SK-N-SH (cell line): ENCODE data around the gene RASGRF1. TPM values are rescaled to one million over a fixed set of nuclear protein-coding genes. Genes with fewer than 3 reads are reported as not detected.

Experiments
- CTCF ChIA-PET: fragments of 300-600, 350-600 bp; formaldehyde crosslinking; extraction: SDS; loops from one replicate; lab custom pipeline; 2021; lab: Yijun Ruan, JAX
- POLR2A ChIA-PET: fragments of 350-600 bp; sonication (Branson Sonifier 250); formaldehyde crosslinking; extraction: SDS; loops from one replicate; lab custom pipeline; 2020; ENCODE audit warnings: antibody characterized with exemption, inconsistent platforms; lab: Yijun Ruan, JAX
- DNase-seq: peaks from one replicate; pipeline ENCODE4 v3.0.0; 2012
- H2AFZ ChIP-seq: fragments of 200-600 bp; sonication (generic); 2 replicates; pipeline ENCODE4 v1.8.1; 2016; ENCODE audit warnings: antibody characterized with exemption, mild to moderate bottlenecking, low read depth
- H3F3A ChIP-seq: fragments of 200-600 bp; sonication (generic); replicated peaks from 2 replicates; pipeline ENCODE3; 2016; ENCODE audit warnings: antibody characterized with exemption, mild to moderate bottlenecking; ENCODE audit not compliant: insufficient read depth
- H3K27ac ChIP-seq, 2 experiments: fragments of 200-500 bp in 1 of 2; fragments of 200-600 bp in 1 of 2; sonication (Bioruptor generic) in 1 of 2; sonication (generic), shearing (Covaris generic) in 1 of 2; 2 replicates each; pipeline versions ENCODE4 v1.5.1 to v1.6.1; 2014 to 2016; ENCODE audit warnings: low read depth in 2 of 2, inconsistent platforms in 1 of 2, low read length in 1 of 2, mild to moderate bottlenecking in 1 of 2, mixed read lengths in 1 of 2
- H3K27me3 ChIP-seq: fragments of 200-600 bp; sonication (generic), shearing (Covaris generic); 2 replicates; pipeline ENCODE4 v1.6.1; 2016; ENCODE audit warnings: mixed run types; ENCODE audit not compliant: insufficient read depth
- H3K36me3 ChIP-seq, 2 experiments: fragments of 200-500 bp in 1 of 2; fragments of 200-600 bp in 1 of 2; sonication (Bioruptor generic) in 1 of 2; sonication (generic) in 1 of 2; replicated peaks in 1 of 2; 2 replicates each; pipeline versions ENCODE3 to v1.5.1; 2014 to 2016; ENCODE audit warnings: low read length in 1 of 2, mild to moderate bottlenecking in 1 of 2; ENCODE audit not compliant: insufficient read depth in 2 of 2, control insufficient read depth in 1 of 2
- H3K4me1 ChIP-seq, 2 experiments: fragments of 200-500 bp in 1 of 2; fragments of 200-600 bp in 1 of 2; sonication (Bioruptor generic) in 1 of 2; sonication (generic), shearing (Covaris generic) in 1 of 2; 2 replicates each; pipeline versions ENCODE4 v1.5.1 to v1.6.1; 2014 to 2016; ENCODE audit warnings: low read depth in 1 of 2, low read length in 1 of 2, mixed run types in 1 of 2; ENCODE audit not compliant: insufficient read depth in 2 of 2, control insufficient read depth in 1 of 2
- H3K4me2 ChIP-seq: fragments of 200-600 bp; sonication (generic), shearing (Covaris generic); 2 replicates; pipeline ENCODE4 v1.6.1; 2017; ENCODE audit warnings: mixed run types
- H3K4me3 ChIP-seq, 2 experiments: fragments of 200-500 bp in 1 of 2; fragments of 200-600 bp in 1 of 2; sonication (Bioruptor generic) in 1 of 2; sonication (generic), shearing (Covaris generic) in 1 of 2; 2 replicates each; pipeline versions ENCODE4 v1.5.1 to v1.8.1; 2014 to 2016; ENCODE audit warnings: low read depth in 2 of 2, inconsistent platforms in 1 of 2, low read length in 1 of 2, mild to moderate bottlenecking in 1 of 2, mixed read lengths in 1 of 2, moderate library complexity in 1 of 2
- H3K79me2 ChIP-seq: fragments of 200-600 bp; sonication (generic); 2 replicates; pipeline ENCODE4 v1.8.1; 2017; ENCODE audit warnings: mild to moderate bottlenecking; ENCODE audit not compliant: insufficient read depth
- H3K9ac ChIP-seq: fragments of 200-600 bp; sonication (generic); 2 replicates; pipeline ENCODE4 v1.6.1; 2017; ENCODE audit warnings: mixed run types
- H3K9me2 ChIP-seq: fragments of 200-600 bp; sonication (generic); 2 replicates; pipeline ENCODE4 v1.6.1; 2017; ENCODE audit warnings: mixed run types
- H3K9me3 ChIP-seq: fragments of 200-600 bp; sonication (generic); 2 replicates; pipeline ENCODE4 v1.6.1; 2017; ENCODE audit warnings: mixed run types, mild to moderate bottlenecking, moderate library complexity
- H4K20me1 ChIP-seq: fragments of 200-600 bp; sonication (generic); 2 replicates; pipeline ENCODE4 v1.6.1; 2017; ENCODE audit warnings: mild to moderate bottlenecking, mixed run types; ENCODE audit not compliant: insufficient read depth
- CHD2 ChIP-seq: fragments of 150-350 bp; IDR thresholded peaks from 2 replicates; pipeline ENCODE4 v1.6.1; 2018; ENCODE audit warnings: low read length; ENCODE audit not compliant: partially characterized antibody
- CTCF ChIP-seq: fragments of 200-600 bp; sonication (generic); IDR thresholded peaks from 2 replicates; pipeline ENCODE4 v1.6.1; 2017; ENCODE audit warnings: antibody characterized with exemption, mild to moderate bottlenecking, moderate library complexity
- ELF1 ChIP-seq: IDR thresholded peaks from 2 replicates; pipeline ENCODE4 v1.4.0; 2012
- FOSL2 ChIP-seq: IDR thresholded peaks from 2 replicates; pipeline ENCODE4 v1.4.0; 2012; ENCODE audit warnings: low read depth, mild to moderate bottlenecking, moderate library complexity, borderline replicate concordance
- FOXJ3 ChIP-seq: sonication (generic); formaldehyde crosslinking; IDR thresholded peaks from 2 replicates; pipeline ENCODE4 v1.5.1; 2020; ENCODE audit warnings: mild to moderate bottlenecking, missing genetic modification reagents
- GABPA ChIP-seq: IDR thresholded peaks from 2 replicates; pipeline ENCODE4 v1.4.0; 2012; ENCODE audit warnings: low read depth, mild to moderate bottlenecking
- GATA2 ChIP-seq: sonication (generic); formaldehyde crosslinking; IDR thresholded peaks from 2 replicates; pipeline ENCODE4 v1.5.0; 2020; ENCODE audit warnings: mild to moderate bottlenecking, missing genetic modification reagents
- MXI1 ChIP-seq: IDR thresholded peaks from 2 replicates; pipeline ENCODE4 v1.6.1; 2012; ENCODE audit warnings: mild to moderate bottlenecking, low read depth, low read length, improper control_type of control experiment
- NRF1 ChIP-seq: IDR thresholded peaks from 2 replicates; pipeline ENCODE4 v1.6.1; 2012; ENCODE audit warnings: low read depth, mild to moderate bottlenecking, low read length
- PBX3 ChIP-seq: IDR thresholded peaks from 2 replicates; pipeline ENCODE4; 2012
- RXRA ChIP-seq: IDR thresholded peaks from 2 replicates; pipeline ENCODE4 v1.4.0; 2012; ENCODE audit warnings: low read depth, mild to moderate bottlenecking, borderline replicate concordance
- SMC3 ChIP-seq: IDR thresholded peaks from 2 replicates; pipeline ENCODE4 v1.6.1; 2012; ENCODE audit warnings: low read depth, low read length, improper control_type of control experiment
- TAF1 ChIP-seq: IDR thresholded peaks from 2 replicates; pipeline ENCODE4 v1.6.1; 2012; ENCODE audit warnings: low read depth, mild to moderate bottlenecking, low read length, moderate library complexity, borderline replicate concordance
- TEAD4 ChIP-seq: IDR thresholded peaks from 2 replicates; pipeline ENCODE4 v1.4.0; 2012; ENCODE audit warnings: mild to moderate bottlenecking, borderline replicate concordance; ENCODE audit not compliant: insufficient read depth
- YY1 ChIP-seq: IDR thresholded peaks from 2 replicates; pipeline ENCODE4 v1.4.0; 2012; ENCODE audit warnings: low read depth, mild to moderate bottlenecking
- WGBS: methylation state at CpG from one replicate; pipeline ENCODE4 v1.1.6; 2017; ENCODE audit warnings: low lambda C conversion rate; 5-methylcytosine and 5-hydroxymethylcytosine counted together
- polyA plus RNA-seq, 3 experiments: library from polyadenylated mRNA; depleted of rRNA; stranded (reverse); fragments of >200 nt; gene quantifications; 2 replicates each; pipeline ENCODE4 v1.2.3, GENCODE V29; 2012

The RASGRF1 gene
- polyA plus RNA-seq, 1 of the 3 experiments (the other 2 are of a cell fraction), result 0.10 TPM

- no peak for TF ChIP-seq SMC3
- TF ChIP-seq CTCF, result no peak
- TF ChIP-seq GABPA, result no peak
Measured at GRCh38 chr15:79092382-79092781, 1.8 kb upstream of the RASGRF1 start (continued).

- TF ChIP-seq YY1 (no peak), PBX3 (no peak), CHD2 (no peak), RXRA (no peak), TAF1 (no peak), TEAD4 (no peak), GABPA (no peak), GATA2 (CRISPR knock-in tag) (no peak)
- TF ChIP-seq, all 33 proteins: peak for 0
- POLR2A ChIA-PET, result no interaction called here
- peak overlapping the region; percentile 33; the same call in 1 of the 2 replicates for H3K4me2 ChIP-seq
Measured at GRCh38 chr15:79091204-79091867, 756 bp upstream of the RASGRF1 start.

GRCh38 chr15:79089890-79090486 lies 592 bp downstream of the RASGRF1 start:
- no peak for TF ChIP-seq FOXJ3 (CRISPR knock-in tag)
- TF ChIP-seq NRF1, result no peak
- TF ChIP-seq MXI1, result no peak
- no peak for TF ChIP-seq ELF1
- TF ChIP-seq TEAD4, result no peak
- TF ChIP-seq RXRA, result no peak
- no peak for TF ChIP-seq FOSL2
- no peak for TF ChIP-seq GABPA
- H3K4me3 ChIP-seq, result no peak overlapping the region
- H3K4me1 ChIP-seq, result peaks cover 0 to 3% of the 10 kb centered on the region in 2 experiments; a peak in 1 of 4 replicates
- H3F3A ChIP-seq, result no peaks in the 10 kb centered on the region
- peak; percentile 45 for DNase-seq
- H3K9ac ChIP-seq, result no peak overlapping the region
- ChIA-PET POLR2A (interaction anchor here (0.6 kb wide), 1 partner anchor 30 kb away, joined by 3 read pairs; no protein-coding TSS in a partner anchor), CTCF (no interaction called here)
- H3K9me3 ChIP-seq, result no peaks in the 10 kb centered on the region
- no peak overlapping the region for H3K27ac ChIP-seq
- no peak overlapping the region for H2AFZ ChIP-seq
- 0% methylated on average over 8 of the region's 53 CpGs for WGBS
- peaks cover 29% of the 10 kb centered on the region for H3K27me3 ChIP-seq
- H3K9me2 ChIP-seq, result no peaks in the 10 kb centered on the region
- H3K79me2 ChIP-seq, result no peaks in the 10 kb centered on the region
- H3K36me3 ChIP-seq, result no peaks in the 10 kb centered on the region
- H3K4me2 ChIP-seq, result no peak overlapping the region
- H4K20me1 ChIP-seq, result no peaks in the 10 kb centered on the region

More at GRCh38 chr15:79091204-79091867, 756 bp upstream of the RASGRF1 start:
- no peak overlapping the region for H3K9ac ChIP-seq
- peaks cover 0 to 3% of the 10 kb centered on the region in 2 experiments; a peak in 1 of 4 replicates for H3K4me1 ChIP-seq
- peak; percentile 81 for DNase-seq
- no peaks in the 10 kb centered on the region for H4K20me1 ChIP-seq
- no peak overlapping the region for H2AFZ ChIP-seq
- no peaks in the 10 kb centered on the region for H3F3A ChIP-seq
- CTCF ChIA-PET, result interaction anchor here (0.9 to 1.3 kb wide), 6 partner anchors 11 to 93 kb away, joined by 3 to 4 read pairs (median 3); no protein-coding TSS in a partner anchor
- 2% methylated on average over 35 of the region's 53 CpGs for WGBS
- H3K27me3 ChIP-seq, result peaks cover 29% of the 10 kb centered on the region
- no peaks in the 10 kb centered on the region for H3K9me2 ChIP-seq
- no peaks in the 10 kb centered on the region for H3K36me3 ChIP-seq
- H3K9me3 ChIP-seq, result no peaks in the 10 kb centered on the region
- no peak overlapping the region; a peak in 1 of 4 replicates for H3K4me3 ChIP-seq
- H3K79me2 ChIP-seq, result no peaks in the 10 kb centered on the region
- H3K27ac ChIP-seq, result no peak overlapping the region
